ENCODE results near the gene CBLL1. TPM values are rescaled to one million over a fixed set of nuclear protein-coding genes. Genes with fewer than 3 reads are reported as not detected.
A peak's percentile ranks its signal among the peaks of the same experiment; 100 is the strongest.

CBLL1 gene
- total and polyA plus RNA-seq, 2 of the 13 experiments (the other 11 are each of a cell fraction or from before 2014, with no cell fraction given): 8.8 to 10.5 TPM

GRCh38 chr7:107754642-107755041 lies 10.7 kb downstream of the CBLL1 start (continued):
- TF ChIP-seq ZNF18 (CRISPR knock-in tag; IDR thresholded peaks at IDR 0.05; ENCODE audit: insufficient replicate concordance) (no peak), ONECUT2 (CRISPR knock-in tag; IDR thresholded peaks at IDR 0.05) (no peak)

- no TSS peak for BruUV-seq (replicated peaks)
- intact Hi-C loops (cut with micrococcal nuclease; ENCODE audit: unreplicated experiment): no loop called here
- TF ChIP-seq ZNF430 (CRISPR knock-in tag; IDR thresholded peaks at IDR 0.05) (no peak), ZNF724P (CRISPR knock-in tag; IDR thresholded peaks at IDR 0.05; ENCODE audit: borderline replicate concordance) (no peak), RBM22 (optimal IDR thresholded peaks at IDR 0.05; ENCODE audit: low read length) (peak; percentile 72)
Observed at GRCh38 chr7:107758667-107759066, 14.7 kb downstream of the CBLL1 start.

GRCh38 chr7:107767391-107767790 lies 23.4 kb downstream of the CBLL1 start:
- no peaks in the 10 kb centered on the region for H3K36me3 ChIP-seq (replicated peaks in 1 of 2; ENCODE audit: control insufficient read depth in 1 of 2, insufficient read depth in 2 of 2, low read length in 2 of 2)
- no peak overlapping the region for H3K4me3 ChIP-seq (replicated peaks in 1 of 3; ENCODE audit: insufficient read depth in 1 of 3, low read depth in 2 of 3, low read length in 3 of 3)
- H3K9me3 ChIP-seq (ENCODE audit: low read length): no peaks in the 10 kb centered on the region
- FAIRE-seq (no peak), ATAC-seq (no peak), DNase-seq (ENCODE audit: low spot score) (no peak)
- no peaks in the 10 kb centered on the region for H3K79me2 ChIP-seq (ENCODE audit: insufficient read depth, low read length)
- WGBS (ENCODE audit: low lambda C conversion rate): 56% methylated on average over 2 of the region's 2 CpGs
- no peak overlapping the region for H3K9ac ChIP-seq (ENCODE audit: insufficient read depth, low read depth, low read length)
- H4K20me1 ChIP-seq (ENCODE audit: insufficient read depth, low read length): no peaks in the 10 kb centered on the region
- TF ChIP-seq ZSCAN9 (CRISPR knock-in tag; IDR thresholded peaks at IDR 0.05; ENCODE audit: borderline replicate concordance) (no peak), CEBPB (IDR thresholded peaks at IDR 0.05; ENCODE audit: borderline replicate concordance, low read depth, low read length) (peak; percentile 69), ZNF275 (CRISPR knock-in tag; IDR thresholded peaks at IDR 0.05; ENCODE audit: borderline replicate concordance) (no peak)
- CTCF ChIA-PET (ENCODE audit: low intra/inter-chr PET ratio, low total read pairs): no interaction called here
- no peaks in the 10 kb centered on the region for H3K27me3 ChIP-seq (ENCODE audit: control insufficient read depth in 1 of 2, insufficient read depth in 2 of 2, low read length in 2 of 2)
- H3K27ac ChIP-seq (ENCODE audit: extremely low read length, insufficient read depth, low read length): no peak overlapping the region
- POLR2A ChIA-PET: no interaction called here
- BruUV-seq (replicated peaks): no TSS peak
- H3K4me1 ChIP-seq (ENCODE audit: insufficient read depth, low read length): 0 out of 2 replicates have a peak, but pooled peaks cover 6% of the 10 kb centered on the region
- H3K4me2 ChIP-seq (ENCODE audit: low read depth, low read length): no peak overlapping the region
- in situ Hi-C loops (cut with HindIII; ENCODE audit: extremely low pct_ligation_motif_present, low pct_unique_long_range_greater_than_20kb): no loop called here
- no peak overlapping the region for H2AFZ ChIP-seq (ENCODE audit: low read length)
- intact Hi-C loops (cut with micrococcal nuclease; ENCODE audit: unreplicated experiment): no loop called here

More at GRCh38 chr7:107758667-107759066, 14.7 kb downstream of the CBLL1 start:
- Histone ChIP-seq H3K27me3 (ENCODE audit: control insufficient read depth in 1 of 2, insufficient read depth in 2 of 2, low read length in 2 of 2) (no peaks in the 10 kb centered on the region), H3K4me1 (ENCODE audit: insufficient read depth, low read length) (no peaks in the 10 kb centered on the region), H3K4me3 (replicated peaks in 1 of 3; ENCODE audit: insufficient read depth in 1 of 3, low read depth in 2 of 3, low read length in 3 of 3) (no peak overlapping the region), H3K9me3 (ENCODE audit: low read length) (no peaks in the 10 kb centered on the region), H2AFZ (ENCODE audit: low read length) (no peak overlapping the region), H4K20me1 (ENCODE audit: insufficient read depth, low read length) (no peaks in the 10 kb centered on the region), H3K4me2 (ENCODE audit: low read depth, low read length) (no peak overlapping the region), H3K27ac (ENCODE audit: extremely low read length, insufficient read depth, low read length) (no peak overlapping the region), H3K36me3 (replicated peaks in 1 of 2; ENCODE audit: control insufficient read depth in 1 of 2, insufficient read depth in 2 of 2, low read length in 2 of 2) (peaks cover 8 to 53% of the 10 kb centered on the region in 2 experiments), H3K79me2 (ENCODE audit: insufficient read depth, low read length) (no peaks in the 10 kb centered on the region), H3K9ac (ENCODE audit: insufficient read depth, low read depth, low read length) (no peak overlapping the region)
- ChIA-PET CTCF (ENCODE audit: low intra/inter-chr PET ratio, low total read pairs) (no interaction called here), POLR2A (interaction anchor here (1.2 kb wide), 1 partner anchor 15 kb away, joined by 3 read pairs; no protein-coding TSS in a partner anchor)
- ATAC-seq (no peak), FAIRE-seq (no peak), DNase-seq (ENCODE audit: low spot score) (no peak)
- in situ Hi-C loops (cut with HindIII; ENCODE audit: extremely low pct_ligation_motif_present, low pct_unique_long_range_greater_than_20kb): no loop called here
- WGBS (ENCODE audit: low lambda C conversion rate): 94% methylated on average over 1 of the region's 1 CpG

All from HepG2 (cell line).